ENCODE measurements around the gene STK32A.

STK32A gene

DNA sequence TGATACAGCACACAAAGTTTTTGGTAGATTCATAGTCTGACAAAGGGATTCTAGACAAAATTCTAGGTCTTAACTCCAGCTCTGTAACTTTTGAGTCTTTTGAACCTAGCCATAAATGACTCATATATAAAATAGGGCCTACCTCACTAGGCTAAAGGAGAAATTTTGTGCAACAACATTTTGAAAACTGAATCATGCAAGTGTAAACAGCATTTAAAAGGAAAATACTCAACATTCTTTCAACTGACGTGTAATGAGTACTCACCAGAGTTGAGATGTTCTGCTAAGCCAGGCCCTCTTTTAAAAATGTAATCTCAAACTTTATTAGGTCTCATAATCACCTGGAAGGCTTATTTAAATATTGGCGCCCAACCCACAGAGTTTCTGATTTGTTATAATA is 113.2 kb downstream of the STK32A start:
- DNase-seq (ENCODE audit: extremely low read depth, insufficient read length), result no peak
- Histone ChIP-seq H3K36me3 (ENCODE audit: control insufficient read depth, insufficient read depth, low read length) (no peaks in the 10 kb centered on the region), H3K4me3 (replicated peaks; ENCODE audit: low read depth, low read length) (no peak overlapping the region), H3K27me3 (replicated peaks; ENCODE audit: control insufficient read depth, insufficient read depth, low read length) (0 out of 2 replicates have a peak, but pooled peaks cover 1% of the 10 kb centered on the region)
- TF ChIP-seq, protein P1, sequence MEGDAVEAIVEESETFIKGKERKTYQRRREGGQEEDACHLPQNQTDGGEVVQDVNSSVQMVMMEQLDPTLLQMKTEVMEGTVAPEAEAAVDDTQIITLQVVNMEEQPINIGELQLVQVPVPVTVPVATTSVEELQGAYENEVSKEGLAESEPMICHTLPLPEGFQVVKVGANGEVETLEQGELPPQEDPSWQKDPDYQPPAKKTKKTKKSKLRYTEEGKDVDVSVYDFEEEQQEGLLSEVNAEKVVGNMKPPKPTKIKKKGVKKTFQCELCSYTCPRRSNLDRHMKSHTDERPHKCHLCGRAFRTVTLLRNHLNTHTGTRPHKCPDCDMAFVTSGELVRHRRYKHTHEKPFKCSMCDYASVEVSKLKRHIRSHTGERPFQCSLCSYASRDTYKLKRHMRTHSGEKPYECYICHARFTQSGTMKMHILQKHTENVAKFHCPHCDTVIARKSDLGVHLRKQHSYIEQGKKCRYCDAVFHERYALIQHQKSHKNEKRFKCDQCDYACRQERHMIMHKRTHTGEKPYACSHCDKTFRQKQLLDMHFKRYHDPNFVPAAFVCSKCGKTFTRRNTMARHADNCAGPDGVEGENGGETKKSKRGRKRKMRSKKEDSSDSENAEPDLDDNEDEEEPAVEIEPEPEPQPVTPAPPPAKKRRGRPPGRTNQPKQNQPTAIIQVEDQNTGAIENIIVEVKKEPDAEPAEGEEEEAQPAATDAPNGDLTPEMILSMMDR (IDR thresholded peaks at IDR 0.05; ENCODE audit: insufficient read depth, low read length, poor library complexity, severe bottlenecking), result no peak

DNA sequence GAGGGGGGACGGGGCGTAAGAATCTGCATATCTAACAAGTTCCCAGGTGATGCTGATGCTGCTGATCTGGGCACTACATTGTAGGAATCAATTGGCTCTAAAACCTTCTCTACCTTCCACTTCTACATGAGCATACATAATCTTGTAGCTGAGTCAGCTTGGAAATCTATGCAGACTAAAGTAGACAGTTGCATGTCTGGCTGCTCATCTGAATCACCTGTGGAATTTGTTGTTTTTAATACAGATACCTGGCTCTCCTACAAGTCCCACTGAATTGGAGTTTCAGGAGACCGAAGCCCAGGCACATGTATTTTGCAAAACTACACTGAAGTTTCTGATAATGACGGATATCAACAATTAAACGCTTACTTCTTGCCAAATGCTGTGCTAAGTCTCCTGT is 113.6 kb downstream of the STK32A start:
- TF ChIP-seq, protein P1 (IDR thresholded peaks at IDR 0.05; ENCODE audit: insufficient read depth, low read length, poor library complexity, severe bottlenecking), result no peak
- 0 out of 2 replicates have a peak, but pooled peaks cover 1% of the 10 kb centered on the region for H3K27me3 ChIP-seq (replicated peaks; ENCODE audit: control insufficient read depth, insufficient read depth, low read length)
- no peak overlapping the region for H3K4me3 ChIP-seq (replicated peaks; ENCODE audit: low read depth, low read length)
- H3K36me3 ChIP-seq (ENCODE audit: control insufficient read depth, insufficient read depth, low read length), result no peaks in the 10 kb centered on the region
- DNase-seq (ENCODE audit: extremely low read depth, insufficient read length), result no peak

DNA sequence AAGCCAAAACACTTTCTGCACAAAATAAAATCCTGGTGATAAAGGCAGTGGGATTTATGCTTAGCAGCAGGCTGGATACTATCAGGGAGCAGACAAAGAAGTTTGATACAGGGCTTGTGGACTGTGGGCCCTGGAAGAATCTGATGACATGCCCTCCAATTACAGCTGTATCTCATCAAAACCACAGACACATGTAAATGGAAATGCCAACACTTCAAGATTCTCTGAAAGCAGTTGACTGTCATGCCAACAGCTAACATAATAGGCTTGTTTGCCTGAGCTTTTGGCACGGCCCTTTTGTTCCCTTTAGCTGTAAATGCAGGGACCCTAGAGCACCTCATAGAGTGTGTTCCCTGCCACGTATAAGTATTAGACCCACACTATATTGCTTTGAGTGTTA is 114.4 kb downstream of the STK32A start:
- TF ChIP-seq, protein P1 (IDR thresholded peaks at IDR 0.05; ENCODE audit: insufficient read depth, low read length, poor library complexity, severe bottlenecking), result no peak
- Histone ChIP-seq H3K4me3 (replicated peaks; ENCODE audit: low read depth, low read length) (no peak overlapping the region), H3K27me3 (replicated peaks; ENCODE audit: control insufficient read depth, insufficient read depth, low read length) (0 out of 2 replicates have a peak, but pooled peaks cover 1% of the 10 kb centered on the region), H3K36me3 (ENCODE audit: control insufficient read depth, insufficient read depth, low read length) (no peaks in the 10 kb centered on the region)
- no peak for DNase-seq (ENCODE audit: extremely low read depth, insufficient read length)

DNA sequence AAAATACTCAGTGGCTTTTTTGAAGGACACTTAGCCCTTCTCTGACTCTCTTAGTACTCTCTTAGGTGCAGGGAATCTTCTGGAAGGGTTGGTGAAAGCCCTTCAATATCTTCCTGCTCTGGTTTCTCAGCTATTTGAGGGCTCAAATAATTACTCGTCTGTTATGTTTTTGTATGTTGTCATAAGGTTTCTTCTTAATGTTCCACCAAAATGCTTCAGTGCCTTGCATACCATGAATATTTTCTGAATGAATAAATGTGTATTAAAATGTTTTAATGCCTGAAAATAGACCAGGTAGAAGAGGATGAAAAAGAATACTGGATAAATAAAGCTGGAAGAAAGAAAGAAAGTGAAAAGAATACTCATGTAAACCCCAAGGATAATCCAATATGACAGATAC is 124.3 kb downstream of the STK32A start:
- Histone ChIP-seq H3K27me3 (replicated peaks; ENCODE audit: control insufficient read depth, insufficient read depth, low read length) (no peaks in the 10 kb centered on the region; the same call in 1 of the 2 replicates), H3K36me3 (ENCODE audit: control insufficient read depth, insufficient read depth, low read length) (no peaks in the 10 kb centered on the region), H3K4me3 (replicated peaks; ENCODE audit: low read depth, low read length) (no peak overlapping the region)
- DNase-seq (ENCODE audit: extremely low read depth, insufficient read length), result no peak
- TF ChIP-seq, protein P1 (IDR thresholded peaks at IDR 0.05; ENCODE audit: insufficient read depth, low read length, poor library complexity, severe bottlenecking), result no peak

DNA sequence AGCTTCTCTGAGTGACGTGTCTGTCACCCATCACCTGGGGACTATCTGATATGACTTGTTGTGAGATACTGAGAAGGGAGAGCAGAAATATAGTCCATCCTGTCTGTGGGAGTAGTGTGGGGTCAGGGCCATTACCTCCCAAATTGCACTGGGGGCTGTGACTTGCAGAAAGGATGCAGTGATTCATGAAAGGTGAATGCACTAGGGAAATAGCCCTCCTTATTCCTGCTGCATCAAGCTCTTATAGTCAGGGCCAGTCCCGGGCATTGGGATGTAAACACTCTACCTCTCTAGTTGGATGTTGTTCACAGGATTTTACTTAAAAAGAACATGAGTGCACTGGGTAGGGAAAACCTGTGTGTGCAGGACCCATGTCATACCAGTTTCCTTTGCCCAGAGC is 124.8 kb downstream of the STK32A start:
- H3K36me3 ChIP-seq (ENCODE audit: control insufficient read depth, insufficient read depth, low read length), result no peaks in the 10 kb centered on the region
- H3K4me3 ChIP-seq (replicated peaks; ENCODE audit: low read depth, low read length), result no peak overlapping the region
- no peak for DNase-seq (ENCODE audit: extremely low read depth, insufficient read length)
- H3K27me3 ChIP-seq (replicated peaks; ENCODE audit: control insufficient read depth, insufficient read depth, low read length), result no peaks in the 10 kb centered on the region; the same call in 1 of the 2 replicates
- TF ChIP-seq, protein P1 (IDR thresholded peaks at IDR 0.05; ENCODE audit: insufficient read depth, low read length, poor library complexity, severe bottlenecking), result no peak

DNA sequence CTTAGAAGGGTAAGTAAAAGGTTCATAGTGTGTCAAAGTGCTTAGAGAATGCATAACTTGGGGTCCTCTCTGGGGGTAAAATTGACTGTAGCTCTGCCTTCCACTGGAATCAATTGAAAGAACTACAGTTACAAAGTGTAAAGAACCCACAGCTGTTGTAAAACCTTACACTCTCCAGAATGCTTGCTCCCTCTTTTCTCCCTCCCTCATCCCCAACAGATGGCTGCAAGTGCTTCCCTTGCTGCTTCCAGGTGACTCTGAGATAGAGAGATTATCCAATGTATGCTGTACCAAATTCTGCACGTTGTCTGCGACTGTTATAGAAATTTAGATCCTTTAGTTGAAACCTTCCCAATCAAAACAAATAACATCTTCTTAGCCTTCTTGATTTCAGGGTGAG is 126.0 kb downstream of the STK32A start:
- no peak for DNase-seq (ENCODE audit: extremely low read depth, insufficient read length)
- TF ChIP-seq, protein P1 (IDR thresholded peaks at IDR 0.05; ENCODE audit: insufficient read depth, low read length, poor library complexity, severe bottlenecking), result no peak

More for the DNA sequence above, 126.0 kb downstream of the STK32A start:
- no peak overlapping the region for H3K4me3 ChIP-seq (replicated peaks; ENCODE audit: low read depth, low read length)
- no peaks in the 10 kb centered on the region; the same call in 1 of the 2 replicates for H3K27me3 ChIP-seq (replicated peaks; ENCODE audit: control insufficient read depth, insufficient read depth, low read length)
- no peaks in the 10 kb centered on the region for H3K36me3 ChIP-seq (ENCODE audit: control insufficient read depth, insufficient read depth, low read length)
